GM19455 (cell line): Measurements from ENCODE around the gene ZCCHC2.

Source experiments
- ATAC-seq: cut with Tn5 transposase; IDR thresholded peaks from one replicate; pipeline ENCODE4 v1.9.1; 2021; ENCODE audit not compliant: unreplicated experiment

Gene ZCCHC2

DNA sequence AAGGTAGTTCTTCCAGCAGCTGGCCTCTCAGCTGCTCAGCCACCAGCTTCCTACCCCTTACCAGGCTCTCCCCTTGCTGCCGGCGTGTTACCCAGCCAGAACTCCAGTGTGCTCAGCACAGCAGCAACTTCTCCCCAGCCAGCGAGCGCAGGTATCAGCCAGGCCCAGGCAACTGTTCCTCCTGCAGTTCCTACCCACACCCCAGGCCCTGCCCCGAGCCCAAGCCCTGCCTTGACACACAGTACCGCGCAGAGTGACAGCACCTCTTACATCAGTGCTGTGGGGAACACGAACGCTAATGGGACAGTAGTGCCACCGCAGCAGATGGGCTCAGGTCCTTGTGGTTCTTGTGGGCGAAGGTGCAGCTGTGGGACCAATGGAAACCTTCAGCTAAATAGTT is 52.0 kb downstream of the ZCCHC2 start:
- ATAC-seq, result no peak

DNA sequence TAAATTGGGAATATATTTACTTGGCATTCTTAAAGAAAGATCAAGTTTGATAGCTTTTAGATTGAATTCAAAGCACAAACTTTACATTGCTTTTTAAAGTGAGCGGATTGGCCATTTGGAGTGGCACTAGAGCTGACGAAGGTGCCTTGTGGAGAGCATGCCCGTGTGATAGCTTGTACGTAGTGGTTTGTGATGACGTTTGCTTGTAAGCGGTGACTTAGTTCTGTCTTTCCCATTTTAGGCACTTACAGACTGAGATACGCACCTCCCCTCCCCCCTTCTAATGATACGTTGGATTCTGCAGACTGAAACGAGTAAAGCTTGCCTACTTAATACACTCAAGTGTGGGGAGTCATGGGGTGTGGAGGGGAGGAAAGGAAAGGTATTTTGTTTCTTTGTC is 53.4 kb downstream of the ZCCHC2 start:
- ATAC-seq, result no peak

DNA sequence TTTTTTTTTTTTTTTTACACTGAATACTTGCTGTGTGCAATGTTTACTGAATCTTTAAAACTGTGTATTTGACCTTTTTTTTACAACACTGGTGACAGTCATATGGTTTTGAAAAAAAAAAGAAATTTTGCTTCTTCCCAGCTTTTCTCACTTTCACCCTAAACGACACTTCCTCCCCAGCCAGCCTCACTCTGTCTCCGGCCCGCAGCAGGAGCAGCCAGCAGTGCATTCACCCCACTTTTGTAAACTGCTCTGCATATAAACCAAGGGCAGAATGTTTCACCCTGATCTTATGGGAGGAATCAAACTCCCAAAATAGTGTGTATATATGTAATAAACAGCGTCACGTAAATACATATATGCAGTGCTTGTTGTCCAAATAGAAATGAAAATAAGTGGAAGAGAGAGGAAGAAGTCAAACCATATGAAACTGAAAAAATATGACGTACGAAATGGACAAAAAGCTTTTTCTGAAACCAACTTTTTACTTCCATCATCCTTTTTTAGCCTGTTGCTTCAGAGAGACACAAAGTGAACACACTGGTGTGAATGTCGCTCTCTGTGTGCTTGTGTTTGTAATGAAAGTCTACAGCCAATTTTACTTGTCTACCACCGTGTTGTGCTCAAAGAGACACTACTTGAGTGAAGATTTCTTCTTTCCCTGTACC is 54.2 kb downstream of the ZCCHC2 start:
- ATAC-seq, result peak; percentile 81

DNA sequence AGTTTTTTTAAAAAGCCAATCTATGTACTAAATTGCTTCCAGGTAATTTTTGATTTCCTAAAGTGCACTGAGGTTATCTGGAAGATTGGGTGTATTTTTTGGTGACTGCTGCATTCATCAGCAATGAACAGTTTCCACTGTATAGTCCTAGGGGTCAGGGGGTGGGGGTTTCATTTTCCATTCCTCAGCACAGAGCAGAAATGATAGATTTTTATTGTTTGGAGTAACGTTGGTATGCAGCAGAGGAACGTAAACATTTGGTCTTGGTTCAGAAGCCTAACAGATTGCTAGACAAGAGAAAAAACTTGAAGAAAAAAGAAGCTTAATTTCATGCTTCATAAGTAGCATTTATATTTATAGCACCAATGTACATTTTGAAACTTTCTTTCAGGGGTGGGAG is 54.9 kb downstream of the ZCCHC2 start:
- ATAC-seq, result no peak

DNA sequence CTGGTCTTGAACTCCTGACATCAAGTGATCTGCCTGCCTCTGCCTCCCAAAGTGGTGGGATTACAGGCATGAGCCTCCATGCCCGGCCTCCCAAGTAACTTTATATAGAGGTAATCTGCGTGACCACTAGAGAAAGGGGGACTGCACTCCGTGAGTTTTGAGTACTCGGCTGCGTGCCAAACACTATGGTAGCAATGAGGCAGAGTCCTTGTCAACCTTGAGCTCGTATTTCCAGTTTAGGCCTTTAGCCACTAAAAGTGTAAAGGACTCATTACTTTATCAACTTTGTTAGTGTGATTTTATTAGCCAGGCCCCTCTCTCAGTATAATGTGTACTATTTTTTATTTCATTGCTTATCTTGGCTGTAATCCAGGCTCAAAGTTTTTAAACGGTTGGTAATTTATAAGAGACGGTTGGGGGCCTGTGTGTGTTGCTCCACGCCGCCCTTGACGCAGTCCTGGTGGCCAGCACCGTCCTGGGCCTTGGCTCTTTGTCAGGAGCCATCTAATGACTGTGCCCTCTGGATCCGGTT is 56.2 kb downstream of the ZCCHC2 start:
- no peak for ATAC-seq

DNA sequence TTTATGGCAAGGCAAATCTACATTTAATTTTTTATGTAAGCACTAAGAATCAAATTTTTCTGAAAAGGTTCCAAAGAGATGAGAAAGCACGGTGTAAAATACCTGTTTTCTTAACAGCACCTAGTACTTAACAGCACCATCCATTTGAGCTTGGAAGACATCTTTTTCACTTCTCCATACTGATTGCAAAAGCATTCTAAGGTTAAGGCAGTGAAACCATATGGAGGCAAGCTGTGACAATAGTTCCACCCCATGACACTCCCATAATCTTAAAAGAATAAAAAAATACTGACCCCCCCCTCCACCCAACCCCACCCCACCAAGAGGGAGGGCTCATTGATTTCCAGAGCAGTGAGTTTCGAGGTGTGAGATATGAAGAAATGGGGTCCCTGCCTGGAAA is 60.6 kb downstream of the ZCCHC2 start:
- ATAC-seq, result no peak

DNA sequence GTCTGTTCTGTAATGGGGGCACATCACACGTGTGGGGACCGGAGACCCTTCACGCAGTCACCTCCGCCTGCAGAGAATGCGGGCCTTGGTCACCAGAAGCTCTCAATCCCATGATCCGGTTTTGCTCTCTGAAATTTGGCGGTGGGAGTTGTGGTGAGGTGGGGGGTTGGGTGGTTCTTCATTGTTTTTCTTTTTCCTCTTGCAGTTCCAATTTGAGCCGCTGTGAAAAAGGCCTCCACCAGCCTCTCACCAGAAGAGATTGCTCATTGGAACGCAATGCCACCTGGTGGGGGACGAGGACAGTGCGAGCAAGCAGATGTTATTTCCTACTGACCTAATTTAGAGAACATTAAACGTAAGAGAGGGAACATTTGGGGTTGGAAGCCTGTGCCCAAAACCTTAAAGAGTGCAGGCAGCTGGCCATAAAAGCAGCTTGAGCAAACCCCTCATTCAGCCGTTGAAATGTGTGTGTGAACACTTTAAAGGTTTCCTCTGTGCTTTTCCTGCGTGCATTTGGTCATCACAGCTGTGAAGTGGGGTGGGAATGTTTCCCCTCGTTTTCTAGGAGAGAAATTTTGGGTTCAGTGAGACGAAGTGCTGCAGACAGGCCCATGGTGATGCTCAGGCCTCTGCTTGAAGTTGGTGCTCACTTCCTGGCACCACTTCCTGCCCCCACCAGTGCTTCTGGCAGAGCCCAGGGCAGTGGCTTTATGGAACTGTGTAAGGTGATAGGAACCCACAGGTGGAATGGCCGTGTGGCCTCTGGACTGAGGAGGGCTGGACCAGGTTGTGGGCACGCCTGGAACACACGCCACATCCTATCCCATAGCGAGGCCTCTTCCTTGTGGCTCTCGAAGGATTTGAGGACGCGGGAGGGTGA is 61.7 kb downstream of the ZCCHC2 start:
- peak; percentile 79 for ATAC-seq

DNA sequence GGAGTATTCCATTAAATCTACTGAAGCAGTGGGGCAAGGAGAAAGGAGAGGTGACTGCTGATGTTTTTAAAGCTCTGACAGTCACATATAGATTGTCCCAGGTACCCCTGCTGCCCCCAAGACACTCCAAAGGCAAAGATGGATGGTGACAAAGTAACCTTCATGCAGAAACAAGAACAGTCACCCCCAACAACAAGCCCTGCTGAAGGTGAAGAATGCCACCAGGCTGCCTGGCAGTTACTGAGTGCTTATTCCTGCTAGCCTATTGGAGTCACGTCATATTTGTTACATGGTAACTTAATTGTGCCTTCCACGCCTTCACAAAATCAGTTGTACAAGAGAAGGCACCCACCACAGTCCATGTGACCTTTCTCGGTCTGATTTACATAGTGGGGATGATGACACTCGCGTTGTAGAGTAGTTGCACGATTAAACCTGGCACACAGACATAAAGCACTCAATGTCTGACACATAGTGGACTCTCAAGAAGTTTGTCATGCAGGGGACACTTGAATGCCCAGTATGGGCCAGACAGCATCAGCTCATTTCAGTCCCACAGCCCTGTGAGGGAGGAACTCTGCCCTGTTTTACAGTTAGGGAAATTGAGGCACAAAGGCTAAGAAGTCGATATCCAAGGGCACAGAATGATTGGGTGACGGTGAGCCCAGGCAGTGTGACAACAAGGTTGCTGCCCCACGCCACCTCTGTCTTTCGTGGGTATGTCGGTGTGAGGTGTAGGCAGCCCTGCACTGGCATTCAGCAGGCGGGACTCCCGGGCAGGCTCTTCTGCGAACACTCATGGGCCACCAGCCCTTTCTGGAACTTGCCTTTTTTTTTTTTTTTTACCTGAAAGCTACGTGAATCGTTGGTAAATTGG is 62.7 kb downstream of the ZCCHC2 start:
- ATAC-seq, result peak; percentile 28

DNA sequence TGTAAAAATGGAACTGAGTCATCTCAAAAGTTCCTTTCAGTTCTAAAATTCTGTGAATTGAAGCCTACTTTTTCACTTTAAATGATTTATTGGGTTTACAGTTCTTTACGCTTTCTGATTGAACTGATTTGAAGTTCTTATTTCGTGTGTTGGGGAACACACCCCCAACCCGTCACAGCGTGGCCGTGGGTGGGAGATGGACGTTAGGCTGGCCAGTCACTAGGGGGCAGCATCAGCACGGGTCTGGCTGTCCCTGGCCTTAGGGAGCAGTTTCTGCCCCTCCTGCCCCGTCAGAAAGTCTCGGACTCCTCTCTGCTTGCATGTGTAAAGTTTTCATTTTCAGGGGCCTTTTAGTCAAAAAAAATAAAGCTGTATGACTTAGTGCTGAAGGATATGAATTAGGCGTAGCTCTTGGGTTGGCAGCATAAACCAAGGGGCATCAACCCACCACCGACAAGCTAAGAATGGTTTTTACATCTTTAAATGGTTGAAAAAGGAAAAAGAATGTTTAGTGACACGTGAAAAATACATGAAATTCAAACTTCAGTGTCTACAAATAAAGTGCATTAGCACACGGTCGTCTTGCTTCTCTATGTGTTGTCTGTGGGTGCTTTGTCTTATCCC is 63.4 kb downstream of the ZCCHC2 start:
- peak; percentile 80 for ATAC-seq

DNA sequence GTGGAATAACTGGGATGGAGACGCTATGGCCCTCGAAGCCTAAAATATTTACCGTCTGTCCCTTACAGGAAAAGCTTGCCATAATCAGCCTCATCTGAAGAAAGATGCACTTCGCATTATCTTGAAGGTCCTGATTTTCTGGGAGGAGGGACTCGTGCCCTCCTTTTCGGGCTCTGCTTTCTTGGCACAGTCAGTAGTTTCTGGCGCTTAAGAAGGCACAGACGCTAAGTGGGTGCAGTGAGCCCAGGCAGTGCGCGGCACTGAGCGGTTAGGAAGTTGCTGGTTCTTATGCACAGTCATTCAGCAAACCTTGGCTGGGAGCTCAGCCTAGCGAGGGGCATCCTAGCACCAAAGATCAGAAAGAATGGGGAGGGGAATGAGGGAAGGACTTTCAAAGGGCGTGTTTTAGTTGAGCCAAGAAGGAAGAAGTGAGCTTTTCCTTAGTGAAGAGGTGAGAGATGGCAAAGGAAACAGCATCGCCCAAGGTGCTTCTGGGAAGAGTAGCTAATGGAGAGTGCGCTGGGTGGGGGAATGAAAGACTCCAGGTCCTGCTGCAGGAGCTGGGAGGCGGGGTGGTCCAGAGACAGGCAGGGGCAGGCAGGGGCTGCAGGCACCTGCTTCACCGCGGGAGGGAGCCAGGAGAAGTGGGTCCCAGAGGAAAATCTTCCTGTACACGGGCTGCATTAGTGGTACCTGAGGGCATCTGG is 64.1 kb downstream of the ZCCHC2 start:
- no peak for ATAC-seq

DNA sequence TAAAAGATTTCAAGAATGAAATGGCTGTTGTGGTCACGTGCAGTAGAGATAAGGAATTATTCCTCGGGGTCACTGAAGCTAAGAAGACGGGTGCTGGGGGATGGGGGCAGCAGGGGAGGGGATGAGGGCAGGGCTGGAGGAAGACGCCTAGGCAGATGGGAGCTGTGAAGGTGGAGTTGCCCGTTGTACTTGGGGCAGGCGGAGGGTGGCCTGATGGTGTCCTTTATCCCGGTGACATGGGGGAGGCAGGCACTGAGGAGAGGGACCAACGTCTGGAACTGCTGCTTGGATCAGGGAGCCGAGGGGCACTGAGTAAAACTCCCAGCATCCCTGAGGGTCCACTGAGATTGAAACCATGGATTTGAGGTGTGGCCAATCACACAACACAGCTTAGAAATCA is 64.9 kb downstream of the ZCCHC2 start:
- no peak for ATAC-seq

DNA sequence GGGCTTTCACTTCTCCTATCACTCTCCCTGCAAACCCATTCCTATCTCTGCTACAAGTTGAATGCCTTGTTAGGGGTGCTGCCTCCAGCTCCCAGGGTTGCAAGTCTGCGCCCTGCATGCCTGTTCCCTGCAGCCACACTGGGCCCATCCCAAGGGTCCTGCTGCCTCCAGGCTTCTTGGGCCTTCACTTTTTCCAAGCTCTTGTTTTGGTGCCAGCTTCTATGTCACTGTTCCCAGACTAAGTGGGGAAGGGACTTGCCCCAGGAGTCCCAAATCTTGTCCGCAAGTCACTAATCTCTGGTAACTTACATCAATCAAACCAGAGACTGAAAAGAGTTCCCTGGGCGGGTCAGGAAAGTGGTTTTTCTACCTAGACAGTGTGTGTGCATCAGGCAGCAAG is 65.4 kb downstream of the ZCCHC2 start:
- ATAC-seq, result no peak

DNA sequence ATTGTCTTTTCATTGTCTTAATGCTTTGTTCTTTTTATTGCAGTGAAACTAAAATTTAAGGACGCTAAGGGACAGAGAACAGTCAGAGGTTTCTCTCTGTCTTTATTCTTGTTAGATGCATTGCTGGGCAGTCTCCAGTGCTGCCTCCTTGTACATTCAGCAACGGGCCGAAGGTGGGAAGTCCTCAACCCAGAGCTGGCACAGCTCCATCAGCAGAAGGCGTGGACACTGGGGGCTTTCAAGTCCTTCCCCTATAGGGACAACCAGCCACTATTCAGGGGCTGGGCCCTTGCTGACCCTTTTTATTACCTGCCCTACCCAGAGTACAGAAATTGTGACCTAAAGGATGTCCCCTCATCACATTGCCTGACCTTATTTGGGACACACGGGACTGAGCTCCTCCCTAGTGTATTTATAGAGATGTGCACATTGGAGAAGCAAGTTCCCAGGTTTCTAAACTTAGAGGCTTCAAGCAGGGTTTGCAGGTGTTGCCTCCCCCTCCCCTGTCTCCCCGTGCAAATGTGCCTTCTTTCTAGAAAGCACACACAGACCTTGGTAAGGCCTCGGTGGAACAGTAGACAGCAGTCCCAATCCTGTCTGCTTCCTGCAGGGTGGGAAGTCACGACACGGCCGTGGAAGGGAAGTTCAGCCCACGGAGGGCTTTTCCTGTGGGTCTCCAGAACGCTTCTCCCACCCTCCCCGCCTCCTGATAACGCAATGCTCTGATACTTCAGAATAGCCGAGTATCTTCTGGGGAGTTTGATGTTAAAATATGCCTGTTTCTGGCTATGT is 68.2 kb downstream of the ZCCHC2 start:
- no peak for ATAC-seq

DNA sequence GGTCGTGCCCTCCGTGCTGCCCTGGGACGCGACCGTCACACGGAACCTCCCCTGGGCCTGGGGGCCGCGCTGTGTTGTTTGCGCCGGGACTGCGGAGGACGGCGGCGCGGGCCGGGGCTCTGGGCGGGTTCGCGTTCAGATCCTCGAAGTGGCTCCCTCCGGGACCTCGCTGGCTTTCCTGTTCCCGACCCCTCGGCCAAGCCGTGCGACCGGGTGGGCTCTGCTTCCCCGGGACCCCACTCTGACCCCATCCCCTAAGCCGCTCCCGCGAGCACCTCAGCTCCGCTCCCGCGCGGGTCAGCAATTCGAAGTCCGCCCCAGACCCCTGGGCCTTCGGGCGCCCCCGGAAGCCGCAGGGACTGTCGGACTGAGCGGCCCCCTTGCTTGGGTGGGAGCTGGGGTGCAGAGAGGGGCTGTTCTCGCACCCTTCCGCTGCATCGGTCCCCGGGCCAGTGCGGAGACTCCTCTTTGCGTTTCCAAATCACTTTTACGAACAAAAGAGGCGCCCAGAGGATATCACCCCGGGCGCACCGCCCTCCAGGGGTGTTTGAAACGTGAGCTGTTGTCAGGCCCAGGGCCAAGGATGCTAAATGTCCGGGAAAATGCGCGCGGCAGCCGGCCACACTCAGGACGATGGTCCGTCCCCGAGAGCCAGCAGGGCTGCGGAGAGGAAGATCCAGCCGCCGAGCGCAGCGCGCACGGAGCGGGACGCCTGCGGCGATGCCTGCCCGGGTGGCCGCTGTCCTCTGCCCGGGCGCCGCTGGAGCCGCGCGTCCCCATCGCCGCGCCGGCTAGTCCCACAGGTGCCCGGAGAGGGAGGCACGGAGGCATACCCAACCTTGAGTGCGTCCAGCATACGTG is 73.5 kb downstream of the ZCCHC2 start:
- no peak for ATAC-seq

DNA sequence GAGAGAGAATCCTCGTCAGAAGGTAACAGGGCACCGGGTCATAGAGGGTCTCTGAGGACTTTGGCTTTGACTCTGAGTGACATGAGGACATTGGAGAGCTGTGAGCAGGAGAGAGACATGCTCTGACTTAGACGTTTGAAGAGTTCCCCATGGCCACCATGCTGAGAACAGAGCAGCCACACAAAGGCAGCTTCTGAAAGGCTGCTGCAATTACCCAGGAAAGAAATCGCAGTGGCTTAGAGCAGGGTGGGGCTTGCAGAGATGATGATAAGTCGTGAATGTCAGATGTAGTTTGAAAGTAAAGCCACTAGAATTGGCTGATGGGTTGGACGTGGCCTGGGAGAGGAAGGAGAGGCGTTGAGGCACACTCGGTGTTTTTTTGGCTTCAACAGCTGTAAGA is 79.0 kb downstream of the ZCCHC2 start:
- ATAC-seq, result no peak

DNA sequence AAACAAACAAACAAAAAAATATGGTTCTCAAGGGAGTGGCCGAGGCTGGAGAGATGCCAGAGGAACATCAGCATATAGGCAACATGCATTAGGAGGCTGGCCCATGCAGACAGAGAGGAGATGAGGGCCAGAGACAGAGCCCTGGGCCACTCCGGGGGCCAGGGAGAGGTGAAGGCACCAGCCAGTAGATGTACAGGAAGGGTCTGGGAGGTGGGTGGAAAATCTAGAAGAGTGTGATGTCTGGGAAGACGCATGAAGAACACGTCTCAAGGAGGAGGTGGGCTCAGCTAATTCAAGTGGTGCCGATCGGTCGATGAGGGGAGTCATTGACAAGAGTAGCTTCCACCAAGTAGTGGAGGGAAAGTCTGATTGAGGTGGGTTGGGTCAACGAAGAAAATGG is 79.9 kb downstream of the ZCCHC2 start:
- no peak for ATAC-seq

DNA sequence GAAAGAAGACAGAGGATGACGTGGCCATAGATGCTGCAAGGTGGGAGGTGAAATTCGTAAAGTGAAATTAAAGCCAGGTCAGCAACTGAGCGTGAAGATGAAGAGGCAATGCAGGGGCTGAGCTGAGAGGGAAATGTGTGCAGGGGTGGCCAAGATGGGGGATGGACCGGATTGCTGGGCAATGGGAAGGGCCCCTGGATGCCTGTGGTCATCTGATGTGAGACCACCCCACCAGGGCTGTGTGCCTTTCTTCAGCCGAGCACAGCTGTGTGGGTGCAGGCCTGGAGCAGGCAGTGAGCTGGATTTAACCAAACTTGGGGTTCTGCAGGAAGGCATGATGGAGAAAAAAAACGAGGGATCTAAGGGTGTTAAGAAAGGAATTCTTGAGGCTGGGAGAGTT is 80.4 kb downstream of the ZCCHC2 start:
- ATAC-seq, result no peak

DNA sequence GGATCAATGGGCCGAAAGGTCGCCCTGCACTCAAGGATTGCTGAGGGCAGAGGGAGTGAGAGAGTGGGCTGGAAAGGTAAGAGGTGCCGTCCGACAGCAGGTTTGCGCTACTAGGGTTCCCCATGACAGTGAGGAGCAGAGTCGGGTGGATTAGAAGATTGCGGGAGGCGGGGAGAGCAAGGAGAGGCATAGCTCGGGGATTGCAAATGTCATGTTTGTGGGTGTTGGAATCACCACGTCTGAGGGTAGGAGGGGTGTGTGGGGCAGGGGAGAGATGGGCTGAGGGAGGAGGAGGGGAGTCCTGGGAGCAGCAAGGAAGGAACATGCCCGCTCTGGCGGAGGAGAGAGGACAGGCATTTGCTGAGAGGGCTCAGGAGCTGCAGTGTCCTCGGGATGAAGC is 81.2 kb downstream of the ZCCHC2 start:
- ATAC-seq, result no peak

DNA sequence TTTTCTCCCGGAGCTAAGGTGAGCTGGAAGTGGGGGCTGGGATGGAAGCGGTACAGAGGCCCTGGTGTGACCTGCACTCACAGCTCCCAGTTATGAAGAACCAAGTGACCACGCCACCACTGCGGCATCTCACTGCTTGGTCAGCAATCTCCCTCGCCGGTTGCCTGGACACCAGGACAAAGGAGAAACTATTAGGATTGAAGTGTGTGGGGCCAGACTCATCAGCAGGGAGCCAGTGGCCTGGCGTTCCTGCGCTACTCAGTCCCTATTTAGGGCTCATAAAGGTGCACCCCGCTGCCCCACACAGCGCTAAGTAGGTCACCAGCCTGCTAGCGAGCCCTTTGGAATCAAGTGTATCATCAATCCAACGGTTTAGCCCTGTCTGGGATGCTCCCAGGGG is 82.9 kb downstream of the ZCCHC2 start:
- no peak for ATAC-seq
